Measurements from ENCODE around the gene NOL11. TPM values are rescaled to one million over a fixed set of nuclear protein-coding genes. Genes with fewer than 3 reads are reported as not detected.
A peak's percentile ranks its signal among the peaks of the same experiment; 100 is the strongest.
"Not testable (repeated sequence)": the region's sequence is repeated elsewhere in the genome, so short reads cannot be mapped to it uniquely, and the experiment has no call there.

The NOL11 gene
- total RNA-seq, 2 donors from 2014 or later = 48.3 to 60.7 TPM

DNA sequence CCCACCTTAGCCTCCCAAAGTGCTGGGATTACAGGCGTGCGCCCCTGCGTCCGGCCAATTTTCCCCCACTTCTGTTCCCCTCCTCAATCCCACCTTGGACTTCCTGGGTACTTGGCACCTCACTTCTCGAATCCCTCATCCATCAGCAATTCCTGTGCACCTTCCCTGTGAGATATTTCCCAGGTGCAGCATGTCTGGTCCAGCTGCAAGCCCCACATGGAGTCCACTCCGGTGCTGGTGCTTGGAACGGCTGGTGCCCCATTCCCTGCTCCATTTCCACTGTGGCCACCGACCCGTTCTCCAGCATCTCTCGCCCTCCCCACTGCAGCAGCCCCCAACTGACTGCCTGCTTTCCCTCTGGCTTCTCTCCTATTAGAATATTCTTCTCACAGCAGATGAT, 35.3 kb downstream of the NOL11 start:
- no peaks in the 10 kb centered on the region for H3K27me3 ChIP-seq (ENCODE audit: control insufficient read depth, insufficient read depth, low read length, poor library complexity, severe bottlenecking)
- peaks cover 39% of the 10 kb centered on the region for H3K36me3 ChIP-seq (ENCODE audit: control insufficient read depth, insufficient read depth, low read length)
- DNase-seq = peak; percentile 49
- H3K4me1 ChIP-seq (ENCODE audit: control insufficient read depth, insufficient read depth, low read length) = no peaks in the 10 kb centered on the region
- no peak overlapping the region for H3K4me3 ChIP-seq (ENCODE audit: low read length)
- TF ChIP-seq, protein P1, sequence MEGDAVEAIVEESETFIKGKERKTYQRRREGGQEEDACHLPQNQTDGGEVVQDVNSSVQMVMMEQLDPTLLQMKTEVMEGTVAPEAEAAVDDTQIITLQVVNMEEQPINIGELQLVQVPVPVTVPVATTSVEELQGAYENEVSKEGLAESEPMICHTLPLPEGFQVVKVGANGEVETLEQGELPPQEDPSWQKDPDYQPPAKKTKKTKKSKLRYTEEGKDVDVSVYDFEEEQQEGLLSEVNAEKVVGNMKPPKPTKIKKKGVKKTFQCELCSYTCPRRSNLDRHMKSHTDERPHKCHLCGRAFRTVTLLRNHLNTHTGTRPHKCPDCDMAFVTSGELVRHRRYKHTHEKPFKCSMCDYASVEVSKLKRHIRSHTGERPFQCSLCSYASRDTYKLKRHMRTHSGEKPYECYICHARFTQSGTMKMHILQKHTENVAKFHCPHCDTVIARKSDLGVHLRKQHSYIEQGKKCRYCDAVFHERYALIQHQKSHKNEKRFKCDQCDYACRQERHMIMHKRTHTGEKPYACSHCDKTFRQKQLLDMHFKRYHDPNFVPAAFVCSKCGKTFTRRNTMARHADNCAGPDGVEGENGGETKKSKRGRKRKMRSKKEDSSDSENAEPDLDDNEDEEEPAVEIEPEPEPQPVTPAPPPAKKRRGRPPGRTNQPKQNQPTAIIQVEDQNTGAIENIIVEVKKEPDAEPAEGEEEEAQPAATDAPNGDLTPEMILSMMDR (conservative IDR thresholded peaks at IDR 0.05) = no peak
- H3K27me3 Mint-ChIP-seq (ENCODE audit: insufficient read depth) = no peaks in the 10 kb centered on the region
- peaks cover 73% of the 10 kb centered on the region for H3K9me3 ChIP-seq (ENCODE audit: control insufficient read depth, low read length)
- no peak overlapping the region for H3K27ac Mint-ChIP-seq
- H3K4me3 Mint-ChIP-seq = no peak overlapping the region
- peaks cover 51% of the 10 kb centered on the region for H3K36me3 Mint-ChIP-seq (ENCODE audit: low read depth)
- 94 to 95% methylated on average over 10 of the region's 10 CpGs for WGBS, 2 experiments (ENCODE audit: insufficient coverage in 1 of 2, insufficient read length in 1 of 2)
- H3K9ac ChIP-seq (ENCODE audit: extremely low read depth, low read length, poor library complexity, severe bottlenecking) = no peak overlapping the region
- H3K27ac ChIP-seq (ENCODE audit: low read depth, low read length) = no peak overlapping the region
- H3K4me1 Mint-ChIP-seq = peaks cover 4% of the 10 kb centered on the region
- H3K9me3 Mint-ChIP-seq = peaks cover 28% of the 10 kb centered on the region

DNA sequence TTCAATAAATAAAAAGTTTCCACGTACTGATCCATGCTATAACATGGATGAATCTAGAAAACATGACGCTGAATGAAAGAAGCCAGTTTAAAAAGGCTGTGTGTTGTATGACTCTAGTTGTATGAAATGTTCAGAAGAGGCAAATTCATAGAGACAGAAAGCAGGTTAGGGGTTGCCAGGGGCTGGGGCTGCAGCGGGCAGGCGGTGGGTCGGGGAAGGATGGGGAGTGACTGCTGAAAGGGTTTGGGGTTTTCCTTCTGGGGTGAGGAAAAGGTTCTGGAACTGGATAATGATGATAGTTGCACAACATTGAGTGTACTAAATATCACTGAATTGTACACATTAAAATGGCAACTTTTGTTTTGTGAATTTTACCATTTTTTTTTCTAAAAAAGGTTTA, 36.3 kb downstream of the NOL11 start:
- Mint-ChIP-seq H3K27me3 (ENCODE audit: insufficient read depth) (no peaks in the 10 kb centered on the region), H3K4me1 (peaks cover 4% of the 10 kb centered on the region), H3K36me3 (ENCODE audit: low read depth) (peaks cover 41% of the 10 kb centered on the region), H3K9me3 (peaks cover 28% of the 10 kb centered on the region), H3K27ac (no peak overlapping the region), H3K4me3 (no peak overlapping the region)
- Histone ChIP-seq H3K27me3 (ENCODE audit: control insufficient read depth, insufficient read depth, low read length, poor library complexity, severe bottlenecking) (no peaks in the 10 kb centered on the region), H3K9ac (ENCODE audit: extremely low read depth, low read length, poor library complexity, severe bottlenecking) (no peak overlapping the region), H3K36me3 (ENCODE audit: control insufficient read depth, insufficient read depth, low read length) (peaks cover 30% of the 10 kb centered on the region), H3K27ac (ENCODE audit: low read depth, low read length) (no peak overlapping the region), H3K4me3 (ENCODE audit: low read length) (peak overlapping the region; percentile 71), H3K4me1 (ENCODE audit: control insufficient read depth, insufficient read depth, low read length) (no peaks in the 10 kb centered on the region), H3K9me3 (ENCODE audit: control insufficient read depth, low read length) (peaks cover 63% of the 10 kb centered on the region)
- TF ChIP-seq, protein P1 (conservative IDR thresholded peaks at IDR 0.05) = no peak
- DNase-seq = no peak
- 92 to 99% methylated on average over 4 to 5 of the region's 5 CpGs for WGBS, 2 experiments (ENCODE audit: insufficient coverage in 1 of 2, insufficient read length in 1 of 2)

DNA sequence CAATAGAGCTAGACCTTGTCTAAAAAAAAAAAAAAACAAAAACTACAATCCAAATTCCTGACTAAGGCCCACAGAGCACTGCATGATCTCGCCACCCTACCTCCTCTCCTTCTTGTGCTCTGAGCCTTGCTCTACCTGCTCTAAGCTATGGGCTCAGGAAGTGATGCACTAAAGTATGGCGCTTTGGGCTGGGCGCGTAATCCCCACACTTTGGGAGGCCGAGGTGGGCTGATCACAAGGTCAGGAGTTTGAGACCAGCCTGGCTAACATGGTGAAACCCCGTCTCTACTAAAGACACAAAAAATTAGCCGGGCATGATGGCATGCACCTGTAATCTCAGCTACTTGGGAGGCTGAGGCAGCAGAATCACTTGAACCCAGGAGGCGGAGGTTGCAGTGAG, 37.0 kb downstream of the NOL11 start:
- H3K27ac ChIP-seq (ENCODE audit: low read depth, low read length); H3K27ac Mint-ChIP-seq; DNase-seq; H3K4me3 Mint-ChIP-seq; H3K27me3 Mint-ChIP-seq (ENCODE audit: insufficient read depth); H3K4me1 Mint-ChIP-seq; H3K9ac ChIP-seq (ENCODE audit: extremely low read depth, low read length, poor library complexity, severe bottlenecking); H3K4me1 ChIP-seq (ENCODE audit: control insufficient read depth, insufficient read depth, low read length); H3K27me3 ChIP-seq (ENCODE audit: control insufficient read depth, insufficient read depth, low read length, poor library complexity, severe bottlenecking): not testable (repeated sequence)
- Histone ChIP-seq H3K9me3 (ENCODE audit: control insufficient read depth, low read length) (peaks cover 60% of the 10 kb centered on the region), H3K36me3 (ENCODE audit: control insufficient read depth, insufficient read depth, low read length) (peaks cover 24% of the 10 kb centered on the region), H3K4me3 (ENCODE audit: low read length) (peak overlapping the region; percentile 71)
- Mint-ChIP-seq H3K9me3 (peaks cover 28% of the 10 kb centered on the region), H3K36me3 (ENCODE audit: low read depth) (peaks cover 37% of the 10 kb centered on the region)
- WGBS, 2 experiments (ENCODE audit: insufficient coverage in 1 of 2, insufficient read length in 1 of 2) = 92 to 95% methylated on average over 5 to 8 of the region's 8 CpGs

DNA sequence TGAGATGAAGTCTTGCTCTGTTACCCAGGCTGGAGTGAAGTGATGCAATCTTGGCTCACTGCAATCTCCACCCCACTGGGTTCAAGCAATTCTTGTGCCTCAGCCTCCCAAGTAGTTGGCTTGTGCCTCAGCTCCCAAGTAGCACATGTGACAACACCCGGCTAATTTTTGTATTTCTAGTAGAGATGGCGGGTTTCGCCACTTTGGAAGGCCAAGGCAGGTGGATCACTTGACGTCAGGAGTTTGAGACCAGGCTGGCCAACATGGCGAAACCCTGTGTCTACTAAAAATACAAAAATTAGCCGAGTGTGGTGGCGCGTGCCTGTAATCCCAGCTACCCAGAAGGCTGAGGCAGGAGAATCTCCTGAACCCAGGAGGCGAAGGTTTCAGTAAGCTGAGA, 39.0 kb downstream of the NOL11 start:
- DNase-seq; H3K27ac Mint-ChIP-seq; H3K27ac ChIP-seq (ENCODE audit: low read depth, low read length); H3K27me3 ChIP-seq (ENCODE audit: control insufficient read depth, insufficient read depth, low read length, poor library complexity, severe bottlenecking); H3K4me1 Mint-ChIP-seq; H3K9ac ChIP-seq (ENCODE audit: extremely low read depth, low read length, poor library complexity, severe bottlenecking); H3K4me1 ChIP-seq (ENCODE audit: control insufficient read depth, insufficient read depth, low read length); H3K27me3 Mint-ChIP-seq (ENCODE audit: insufficient read depth); H3K36me3 ChIP-seq (ENCODE audit: control insufficient read depth, insufficient read depth, low read length); H3K4me3 Mint-ChIP-seq; H3K4me3 ChIP-seq (ENCODE audit: low read length): not testable (repeated sequence)
- H3K36me3 Mint-ChIP-seq (ENCODE audit: low read depth) = peaks cover 28% of the 10 kb centered on the region
- 88 to 96% methylated on average over 8 to 9 of the region's 9 CpGs for WGBS, 2 experiments (ENCODE audit: insufficient coverage in 1 of 2, insufficient read length in 1 of 2)
- peaks cover 43% of the 10 kb centered on the region for H3K9me3 ChIP-seq (ENCODE audit: control insufficient read depth, low read length)
- H3K9me3 Mint-ChIP-seq = peaks cover 28% of the 10 kb centered on the region

All from endodermal cell (in vitro differentiated cells).